MM.1S (cell line): ENCODE data around the gene APOBEC3H.
"Not testable (repeated sequence)": the region's sequence is repeated elsewhere in the genome, so short reads cannot be mapped to it uniquely, and the experiment has no call there.

Experiments used
- EZH2 ChIP-seq: fragments of 300-600 bp; sonication (generic); optimal IDR thresholded peaks from 2 replicates; pipeline ENCODE3; 2017; ENCODE audit warnings: low read depth, mild to moderate bottlenecking, antibody characterized with exemption, low read length, mixed read lengths
- TF ChIP-seq, protein P1 (sequence below): fragments of 300-600 bp; sonication (generic); IDR thresholded peaks from 2 replicates; pipeline ENCODE4 v1.5.1; 2016; ENCODE audit warnings: antibody characterized with exemption, low read length, mixed read lengths

DNA sequence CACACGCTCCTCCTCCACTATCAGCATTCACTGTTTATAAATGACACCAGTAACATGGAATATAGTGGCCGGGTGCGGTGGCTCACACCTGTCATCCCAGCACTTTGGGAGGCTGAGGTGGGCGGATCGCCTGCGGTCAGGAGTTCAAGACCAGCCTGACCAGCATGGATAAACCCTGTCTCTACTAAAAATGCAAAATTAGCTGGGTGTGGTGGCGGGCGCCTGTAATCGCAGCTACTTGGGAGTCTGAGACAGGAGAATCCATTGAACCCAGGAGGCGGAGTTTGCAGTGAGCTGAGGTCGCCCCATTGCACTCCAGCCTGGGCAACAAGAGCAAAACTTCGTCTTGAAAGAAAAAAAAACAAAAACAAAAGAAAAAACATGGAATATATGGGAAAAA lies 19.1 kb upstream of the APOBEC3H start:
- TF ChIP-seq, protein P1, sequence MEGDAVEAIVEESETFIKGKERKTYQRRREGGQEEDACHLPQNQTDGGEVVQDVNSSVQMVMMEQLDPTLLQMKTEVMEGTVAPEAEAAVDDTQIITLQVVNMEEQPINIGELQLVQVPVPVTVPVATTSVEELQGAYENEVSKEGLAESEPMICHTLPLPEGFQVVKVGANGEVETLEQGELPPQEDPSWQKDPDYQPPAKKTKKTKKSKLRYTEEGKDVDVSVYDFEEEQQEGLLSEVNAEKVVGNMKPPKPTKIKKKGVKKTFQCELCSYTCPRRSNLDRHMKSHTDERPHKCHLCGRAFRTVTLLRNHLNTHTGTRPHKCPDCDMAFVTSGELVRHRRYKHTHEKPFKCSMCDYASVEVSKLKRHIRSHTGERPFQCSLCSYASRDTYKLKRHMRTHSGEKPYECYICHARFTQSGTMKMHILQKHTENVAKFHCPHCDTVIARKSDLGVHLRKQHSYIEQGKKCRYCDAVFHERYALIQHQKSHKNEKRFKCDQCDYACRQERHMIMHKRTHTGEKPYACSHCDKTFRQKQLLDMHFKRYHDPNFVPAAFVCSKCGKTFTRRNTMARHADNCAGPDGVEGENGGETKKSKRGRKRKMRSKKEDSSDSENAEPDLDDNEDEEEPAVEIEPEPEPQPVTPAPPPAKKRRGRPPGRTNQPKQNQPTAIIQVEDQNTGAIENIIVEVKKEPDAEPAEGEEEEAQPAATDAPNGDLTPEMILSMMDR = not testable (repeated sequence)
- TF ChIP-seq EZH2 = not testable (repeated sequence)
